Pancreas (tissue), 10 donors: ENCODE data around the gene UBE2E2. TPM values are rescaled to one million over a fixed set of nuclear protein-coding genes. Genes with fewer than 3 reads are reported as not detected.

Source experiments
- ATAC-seq, 4 donors: fragments of 200-7000 bp; cut with Tn5 transposase; one replicate each; pipeline versions ENCODE4 v1.8.0 to v1.9.1; 2020; ENCODE audit warnings: mild to moderate bottlenecking in 4 of 4, moderate library complexity in 4 of 4
- DNase-seq, 6 donors: peaks; one replicate each; pipeline ENCODE4 v3.0.0-alpha.2; 2020
- FAIRE-seq: peaks from 2 replicates; lab custom pipeline; 2012; peaks lifted over from hg19 to GRCh38; lab: Jason Lieb, UNC
- H3K27ac ChIP-seq, 4 donors: fragments of 200-600 bp; sonication (generic); 1 replicate in 3 of 4; 2 replicates in 1 of 4; pipeline versions ENCODE4 v1.5.0 to v1.8.0; 2020
- H3K27me3 ChIP-seq, 4 donors: fragments of 200-600 bp; one replicate each; pipeline ENCODE4 v1.8.0; 2021
- H3K36me3 ChIP-seq, 3 donors: fragments of 200-600 bp; sonication (generic) in 1 of 3; one replicate each; pipeline versions ENCODE4 v1.5.0 to v1.8.0; 2020 to 2021
- H3K4me1 ChIP-seq, 3 donors: fragments of 200-600 bp; one replicate each; pipeline ENCODE4 v1.8.0; 2021
- H3K4me3 ChIP-seq, 4 donors: fragments of 200-600 bp; sonication (generic) in 2 of 4; one replicate each; pipeline versions ENCODE4 v1.5.0 to v1.8.0; 2020 to 2021
- H3K9me3 ChIP-seq, 4 donors: fragments of 200-600 bp; one replicate each; pipeline ENCODE4 v1.8.0; 2021
- WGBS, 2 donors: extraction: QIAGEN DNeasy Blood & Tissue Kit; methylation state at CpG; one replicate each; pipeline ENCODE4 v1.1.7; 2013; 5-methylcytosine and 5-hydroxymethylcytosine counted together
- intact Hi-C, 3 donors: fragments of 100-400 bp; cut with DNase I; formaldehyde crosslinking; loops; one replicate each; pipeline versions ENCODE4 v1.11.1 to v1.14.2; 2022
- polyA plus RNA-seq, 2 donors: library from polyadenylated mRNA; stranded (reverse); fragments of 200-250 nt; gene quantifications; one replicate each; pipeline ENCODE4 v1.2.3, GENCODE V29; 2013
- total RNA-seq, 6 donors: library from RNA; stranded (reverse); fragmentation: NEBNext Ultra II Directional in 4 of 6; extraction: Animal tissue kit (Norgen Biotek cat#: 25700) in 4 of 6; gene quantifications; one replicate each; pipeline versions ENCODE4 v1.2.1 to v1.2.4, GENCODE V29; 2021 to 2023
- TF ChIP-seq, protein P1 (sequence below), 4 donors: fragments of 200-600 bp; sonication (generic) in 3 of 4; IDR thresholded peaks; one replicate each; pipeline versions ENCODE4 v1.5.0 to v1.8.0; 2021; ENCODE audit warnings: antibody characterized with exemption in 4 of 4
- donor health status: healthy with polysubstance abuse.
- donor health status: DM: no; HTN: no; CAD: no; lungs with moderate emphysema.
- donor health status: DM: no; HTN: no; CAD: no.
- donor health status: control.
- donor health status: control.
- donor health status: Bipolar disorder and iron deficiency.
- donor health status: DM: yes; HTN: yes; CAD: no.
- donor health status: DM: no; HTN: no; CAD: no.
- donor health status: DM: no; HTN: no; CAD: no.
- donor health status: DM: yes; HTN: yes; CAD: no.

Gene UBE2E2
- total and polyA plus RNA-seq, 8 donors, result 3.3 to 11.6 (median 5.8) TPM

DNA sequence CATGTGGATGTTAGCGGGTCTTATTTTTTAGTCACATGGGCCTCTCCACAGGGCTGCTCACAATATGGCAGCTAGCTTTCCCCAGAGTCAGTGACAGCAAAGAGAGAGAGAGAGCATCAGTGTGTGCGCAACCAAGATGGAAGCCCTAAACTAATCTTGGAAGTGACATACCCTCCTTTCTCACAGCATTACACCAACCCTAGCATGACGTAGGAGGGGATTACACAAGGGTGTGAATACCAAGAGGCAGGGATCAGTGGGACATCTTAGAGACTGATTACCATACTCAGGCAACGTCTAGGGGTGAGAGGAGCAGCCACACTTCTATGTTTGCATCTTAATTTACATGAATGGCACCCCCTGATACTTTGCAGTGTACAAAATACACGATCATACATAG is 3.5 kb upstream of the UBE2E2 start:
- 73 to 74% methylated on average over 5 of the region's 5 CpGs for WGBS, 2 donors
- ATAC-seq (no peak), FAIRE-seq (no peak), DNase-seq (no peak)
- Histone ChIP-seq H3K4me1 (peaks cover 3 to 4% (median 3%) of the 10 kb centered on the region in 3 donors), H3K27ac (no peak overlapping the region), H3K9me3 (no peaks in the 10 kb centered on the region), H3K36me3 (no peaks in the 10 kb centered on the region), H3K27me3 (peaks cover 0 to 4% (median 0%) of the 10 kb centered on the region in 4 donors), H3K4me3 (no peak overlapping the region)
- intact Hi-C loops, result no loop called here
- TF ChIP-seq, protein P1, sequence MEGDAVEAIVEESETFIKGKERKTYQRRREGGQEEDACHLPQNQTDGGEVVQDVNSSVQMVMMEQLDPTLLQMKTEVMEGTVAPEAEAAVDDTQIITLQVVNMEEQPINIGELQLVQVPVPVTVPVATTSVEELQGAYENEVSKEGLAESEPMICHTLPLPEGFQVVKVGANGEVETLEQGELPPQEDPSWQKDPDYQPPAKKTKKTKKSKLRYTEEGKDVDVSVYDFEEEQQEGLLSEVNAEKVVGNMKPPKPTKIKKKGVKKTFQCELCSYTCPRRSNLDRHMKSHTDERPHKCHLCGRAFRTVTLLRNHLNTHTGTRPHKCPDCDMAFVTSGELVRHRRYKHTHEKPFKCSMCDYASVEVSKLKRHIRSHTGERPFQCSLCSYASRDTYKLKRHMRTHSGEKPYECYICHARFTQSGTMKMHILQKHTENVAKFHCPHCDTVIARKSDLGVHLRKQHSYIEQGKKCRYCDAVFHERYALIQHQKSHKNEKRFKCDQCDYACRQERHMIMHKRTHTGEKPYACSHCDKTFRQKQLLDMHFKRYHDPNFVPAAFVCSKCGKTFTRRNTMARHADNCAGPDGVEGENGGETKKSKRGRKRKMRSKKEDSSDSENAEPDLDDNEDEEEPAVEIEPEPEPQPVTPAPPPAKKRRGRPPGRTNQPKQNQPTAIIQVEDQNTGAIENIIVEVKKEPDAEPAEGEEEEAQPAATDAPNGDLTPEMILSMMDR (IDR thresholded peaks at IDR 0.05), result no peak

DNA sequence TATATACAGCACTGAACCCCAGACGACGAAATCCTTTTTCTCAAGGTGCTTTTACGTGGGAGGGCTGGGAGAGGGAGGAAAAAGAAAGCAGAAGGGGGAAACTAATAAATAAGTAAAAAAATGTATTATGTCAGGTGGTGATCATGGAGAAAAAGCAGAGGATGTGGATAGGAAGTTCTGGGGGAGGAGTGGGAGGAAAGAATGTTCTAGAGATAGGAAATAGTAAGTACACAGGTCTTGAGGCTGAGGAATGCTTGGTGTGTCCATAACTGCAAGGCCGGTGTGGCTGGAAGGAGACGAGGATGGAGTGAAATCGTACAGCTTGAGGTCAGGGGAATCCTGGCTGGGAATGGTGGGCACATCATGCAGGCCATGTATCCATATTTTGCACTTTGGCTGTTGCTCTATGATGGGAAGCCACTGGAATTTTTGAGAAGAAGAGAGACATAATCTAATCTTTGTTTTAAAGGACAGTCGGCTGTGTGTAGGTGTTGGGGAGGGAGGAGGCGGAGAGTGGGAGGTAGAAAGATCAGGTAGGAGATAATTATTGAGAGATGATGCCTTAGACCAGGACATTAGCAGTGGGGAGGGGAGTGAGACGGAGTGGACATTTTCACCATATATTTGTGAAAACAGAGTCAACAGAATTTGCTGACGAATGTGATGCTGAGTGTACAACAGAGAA is 1.8 kb upstream of the UBE2E2 start:
- no peak overlapping the region for H3K4me3 ChIP-seq
- ATAC-seq, result no peak
- no peaks in the 10 kb centered on the region for H3K9me3 ChIP-seq
- 74 to 79% methylated on average over 10 of the region's 10 CpGs for WGBS, 2 donors
- FAIRE-seq, result no peak
- intact Hi-C loops, result no loop called here
- DNase-seq, result no peak
- H3K4me1 ChIP-seq, result peaks cover 3 to 11% (median 7%) of the 10 kb centered on the region in 3 donors
- TF ChIP-seq, protein P1 (IDR thresholded peaks at IDR 0.05), result no peak
- no peak overlapping the region for H3K27ac ChIP-seq
- peaks cover 0 to 13% (median 4%) of the 10 kb centered on the region in 4 donors for H3K27me3 ChIP-seq
- H3K36me3 ChIP-seq, result no peaks in the 10 kb centered on the region

GRCh38 chr3:23202203-23202920 is 765 bp upstream of the UBE2E2 start:
- no peaks in the 10 kb centered on the region for H3K9me3 ChIP-seq
- intact Hi-C loops, result no loop called here
- no peaks in the 10 kb centered on the region for H3K36me3 ChIP-seq
- H3K4me3 ChIP-seq, result peak overlapping the region; percentile 78 to 89 (median 86)
- H3K27me3 ChIP-seq, result peaks cover 0 to 13% (median 4%) of the 10 kb centered on the region in 4 donors
- TF ChIP-seq, protein P1 (IDR thresholded peaks at IDR 0.05), result no peak
- H3K4me1 ChIP-seq, result peaks cover 3 to 11% (median 7%) of the 10 kb centered on the region in 3 donors
- 4 to 6% methylated on average over 39 to 41 of the region's 41 CpGs for WGBS, 2 donors
- no peak for FAIRE-seq
- peak overlapping the region in 3 of 4 donors; percentile 4 to 34 (median 28) for H3K27ac ChIP-seq
- DNase-seq, result peak in 2 of 6 donors; percentile 37 to 84
- peak; percentile 35 to 52 (median 48) for ATAC-seq

GRCh38 chr3:23203708-23204330 is 692 bp downstream of the UBE2E2 start:
- peak overlapping the region; percentile 78 to 89 (median 86) for H3K4me3 ChIP-seq
- H3K27me3 ChIP-seq, result peaks cover 0 to 13% (median 4%) of the 10 kb centered on the region in 4 donors
- ATAC-seq (peak; percentile 2 to 28 (median 18)), FAIRE-seq (no peak), DNase-seq (peak in 4 of 6 donors; percentile 2 to 59 (median 22))
- intact Hi-C loops, result no loop called here
- H3K27ac ChIP-seq, result no peak overlapping the region
- H3K4me1 ChIP-seq, result peaks cover 3 to 11% (median 7%) of the 10 kb centered on the region in 3 donors
- H3K9me3 ChIP-seq, result no peaks in the 10 kb centered on the region
- no peaks in the 10 kb centered on the region for H3K36me3 ChIP-seq
- TF ChIP-seq, protein P1 (IDR thresholded peaks at IDR 0.05), result no peak
- WGBS, 2 donors, result 1 to 3% methylated on average over 19 of the region's 19 CpGs
